ENCODE measurements around the gene TSPYL2. TPM values are rescaled to one million over a fixed set of nuclear protein-coding genes. Genes with fewer than 3 reads are reported as not detected.

TSPYL2 gene
- polyA plus RNA-seq, 3 donors, result 32.1 to 77.2 (median 42.2) TPM

DNA sequence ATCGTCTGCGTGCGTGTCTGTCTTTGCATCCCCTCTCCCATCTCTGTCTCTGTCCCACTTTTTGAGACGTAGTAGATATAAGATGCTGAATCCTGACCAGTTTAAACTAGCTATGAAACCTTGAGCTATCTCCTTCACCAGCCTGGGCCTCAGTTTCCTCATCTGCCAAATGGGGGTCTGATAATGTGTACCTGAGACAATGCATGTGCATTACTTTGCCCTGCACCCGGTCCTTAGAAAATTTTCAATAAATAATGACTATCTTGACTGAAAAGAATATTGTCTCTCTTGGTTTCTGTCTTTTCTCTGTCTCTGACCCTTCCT is 12.4 kb downstream of the TSPYL2 start:
- H3K27ac ChIP-seq (ENCODE audit: low read depth, low read length), result no peak overlapping the region
- WGBS, 3 donors, result 0 to 44% (median 0%) methylated on average over 4 to 5 of the region's 5 CpGs

DNA sequence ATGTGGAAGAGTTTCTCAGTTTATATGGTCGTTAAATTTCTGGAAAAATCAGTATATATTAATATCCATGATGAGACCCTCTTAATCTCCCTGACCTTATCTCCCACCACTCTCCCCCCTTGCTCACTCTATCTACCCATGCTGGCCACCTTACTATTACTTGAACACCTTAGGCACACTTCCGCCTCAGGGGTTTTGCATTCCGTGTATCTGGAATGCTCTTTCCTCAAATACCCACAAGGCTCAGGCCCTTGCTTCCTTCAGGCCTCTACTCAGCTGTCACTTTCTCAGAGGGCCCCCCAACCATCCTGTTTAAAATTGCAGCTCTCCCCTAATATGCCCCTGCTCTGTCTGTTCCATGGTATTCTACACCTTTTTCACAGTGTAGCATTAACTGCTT is 13.6 kb downstream of the TSPYL2 start:
- no peak overlapping the region for H3K27ac ChIP-seq (ENCODE audit: low read depth, low read length)
- WGBS, 3 donors, result 73 to 89% (median 76%) methylated on average over 3 of the region's 3 CpGs

GRCh38 chrX:53114864-53115549 is 32.8 kb downstream of the TSPYL2 start:
- H3K27ac ChIP-seq (ENCODE audit: low read depth, low read length), result no peak overlapping the region
- WGBS, 3 donors, result 92 to 96% (median 95%) methylated on average over 4 to 6 of the region's 6 CpGs

- WGBS, 3 donors, result 67 to 95% (median 81%) methylated on average over 2 of the region's 2 CpGs
- H3K27ac ChIP-seq (ENCODE audit: low read depth, low read length), result no peak overlapping the region
These were observed 33.3 kb downstream of the TSPYL2 start for GRCh38 chrX:53115550-53115874.

- 37 to 71% (median 58%) methylated on average over 3 of the region's 3 CpGs for WGBS, 3 donors
- H3K27ac ChIP-seq (ENCODE audit: low read depth, low read length), result no peak overlapping the region
These were observed 33.9 kb downstream of the TSPYL2 start for GRCh38 chrX:53116101-53116500.

DNA sequence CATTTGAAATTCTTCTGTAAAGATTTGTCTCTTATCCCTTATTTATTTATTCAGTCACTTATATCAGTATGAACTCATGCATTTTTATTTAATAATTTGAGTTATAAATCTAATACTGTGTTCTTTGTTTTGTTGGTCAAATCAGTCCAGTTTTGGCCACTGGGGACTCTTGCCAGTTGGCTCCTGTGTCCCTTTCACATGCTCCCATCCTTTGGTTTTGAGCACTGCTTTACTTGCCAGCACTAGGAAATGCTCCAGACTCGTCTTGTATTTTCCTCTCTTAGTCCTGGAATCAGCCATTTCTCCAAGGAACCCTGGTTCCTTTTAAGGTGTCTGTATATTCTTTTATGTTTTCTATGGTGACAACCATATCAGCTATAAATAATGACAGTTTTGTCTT is 39.8 kb downstream of the TSPYL2 start:
- no peak overlapping the region for H3K27ac ChIP-seq (ENCODE audit: low read depth, low read length)
- 40 to 75% (median 44%) methylated on average over 1 of the region's 1 CpG for WGBS, 3 donors

DNA sequence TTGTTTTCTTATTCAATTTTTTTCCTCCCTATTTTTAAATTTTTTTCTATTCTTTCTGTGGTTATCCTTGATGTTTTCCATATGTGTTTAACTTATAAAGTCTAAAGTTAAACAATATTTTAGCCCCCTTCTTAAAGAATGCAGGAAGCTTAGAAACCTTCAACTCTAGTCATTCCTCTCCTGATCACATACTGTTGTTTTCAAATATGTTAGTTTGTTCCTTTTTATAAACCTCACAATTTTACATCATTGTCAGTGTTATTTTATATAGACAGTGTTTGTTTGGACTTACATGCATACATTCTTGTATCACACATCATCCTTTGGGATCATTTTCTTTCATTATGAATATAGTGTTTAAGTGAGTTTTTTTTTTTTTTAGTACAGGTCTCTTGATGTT is 43.3 kb downstream of the TSPYL2 start:
- no peak overlapping the region for H3K27ac ChIP-seq (ENCODE audit: low read depth, low read length)

GRCh38 chrX:53126377-53126776 is 44.2 kb downstream of the TSPYL2 start:
- no peak overlapping the region for H3K27ac ChIP-seq (ENCODE audit: low read depth, low read length)
- 91 to 100% (median 95%) methylated on average over 2 of the region's 2 CpGs for WGBS, 3 donors

DNA sequence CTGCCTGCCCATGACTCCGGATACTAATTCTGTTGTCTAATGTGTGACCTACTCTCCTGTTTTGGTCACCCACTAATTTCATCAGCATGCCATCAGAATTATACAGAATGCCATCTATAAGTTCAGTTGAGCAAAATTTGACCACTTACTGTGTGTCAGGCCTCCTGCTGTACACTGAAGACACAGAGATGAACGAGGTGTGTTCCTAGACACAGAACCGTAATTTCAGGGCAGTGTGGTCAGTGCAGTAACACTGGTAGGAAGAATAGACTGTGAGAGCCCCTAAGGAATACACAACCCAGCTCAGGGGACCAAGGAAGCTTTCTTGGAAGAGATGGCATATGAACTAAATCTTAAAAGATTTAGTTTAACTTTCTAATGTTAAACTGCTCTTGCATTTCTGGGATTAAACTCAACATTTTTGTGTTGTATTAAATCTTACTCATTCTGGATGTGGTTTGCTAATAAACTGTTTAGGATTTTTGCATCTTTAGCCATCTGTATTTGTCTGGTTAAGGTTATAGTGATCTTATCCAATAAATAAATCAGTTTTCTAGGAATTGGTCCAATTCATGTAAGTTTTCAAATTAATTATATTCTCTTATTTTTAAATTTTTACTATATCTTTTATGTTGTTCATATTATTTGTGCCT is 46.1 kb downstream of the TSPYL2 start:
- 68 to 87% (median 84%) methylated on average over 3 of the region's 3 CpGs for WGBS, 3 donors
- no peak overlapping the region for H3K27ac ChIP-seq (ENCODE audit: low read depth, low read length)

GRCh38 chrX:53133400-53133799 is 51.2 kb downstream of the TSPYL2 start:
- 93 to 95% (median 93%) methylated on average over 4 of the region's 4 CpGs for WGBS, 3 donors
- H3K27ac ChIP-seq (ENCODE audit: low read depth, low read length), result no peak overlapping the region

- no peak overlapping the region for H3K27ac ChIP-seq (ENCODE audit: low read depth, low read length)
- 75 to 98% (median 93%) methylated on average over 2 of the region's 2 CpGs for WGBS, 3 donors
These were observed 53.4 kb downstream of the TSPYL2 start for GRCh38 chrX:53135581-53135980.

Other genes starting within 250 kb of the TSPYL2 start
- gene XAGE3, start 214.3 kb upstream of the TSPYL2 start, polyA plus RNA-seq, result under 1 TPM in 1 of 3 donors, not detected in 2; 0.40 TPM
- 10 to 100 TPM; 12.8 to 27.5 (median 20.8) TPM for gene FAM156B, start 185.0 kb upstream of the TSPYL2 start, polyA plus RNA-seq
- 10 to 100 TPM in 2 of 3 donors, 1 to 10 TPM in 1; 6.2 to 27.7 (median 13.0) TPM for gene FAM156A, start 123.8 kb upstream of the TSPYL2 start, polyA plus RNA-seq
- gene GPR173, start 33.6 kb upstream of the TSPYL2 start, polyA plus RNA-seq, result 1 to 10 TPM in 1 of 3 donors, under 1 TPM in 2; 0.33 to 2.2 (median 0.42) TPM
- gene KANTR, start 11.8 kb downstream of the TSPYL2 start, polyA plus RNA-seq, result 1 to 10 TPM; 1.7 to 4.7 (median 2.7) TPM
- gene KDM5C, start 142.8 kb downstream of the TSPYL2 start, polyA plus RNA-seq, result 10 to 100 TPM; 16.6 to 41.4 (median 21.9) TPM
- gene IQSEC2, start 199.2 kb downstream of the TSPYL2 start, polyA plus RNA-seq, result 10 to 100 TPM in 2 of 3 donors, 1 to 10 TPM in 1; 5.6 to 19.8 (median 13.1) TPM

All from adipose tissue (tissue), 3 donors.